ENCODE data around the gene ALDH2.
A peak's percentile ranks its signal among the peaks of the same experiment; 100 is the strongest.
"Not testable (repeated sequence)": the region's sequence is repeated elsewhere in the genome, so short reads cannot be mapped to it uniquely, and the experiment has no call there.

The ALDH2 gene

GRCh38 chr12:111792155-111792855, 25.6 kb downstream of the ALDH2 start:
- DNase-seq = no peak

- DNase-seq = no peak
These were observed 26.1 kb downstream of the ALDH2 start for GRCh38 chr12:111792856-111793235.

GRCh38 chr12:111798182-111798581, 31.4 kb downstream of the ALDH2 start:
- DNase-seq = no peak

- no peak for DNase-seq
These were observed 33.0 kb downstream of the ALDH2 start for GRCh38 chr12:111799758-111800157.

- DNase-seq = no peak
These were observed 36.4 kb downstream of the ALDH2 start for GRCh38 chr12:111803038-111803626.

GRCh38 chr12:111803851-111804250, 37.1 kb downstream of the ALDH2 start:
- DNase-seq = no peak

- DNase-seq = no peak
These were observed 39.6 kb downstream of the ALDH2 start for GRCh38 chr12:111806304-111806703.

- DNase-seq = no peak
These were observed 40.5 kb downstream of the ALDH2 start for GRCh38 chr12:111807232-111807631.

GRCh38 chr12:111812881-111813741, 46.4 kb downstream of the ALDH2 start:
- DNase-seq = peak; percentile 13

GRCh38 chr12:111816065-111816615, 49.4 kb downstream of the ALDH2 start:
- no peak for DNase-seq

- not testable (repeated sequence) for DNase-seq
These were observed 50.2 kb downstream of the ALDH2 start for GRCh38 chr12:111816898-111817297.

GRCh38 chr12:111818340-111818739, 51.6 kb downstream of the ALDH2 start:
- DNase-seq = no peak

GRCh38 chr12:111819191-111820158, 52.7 kb downstream of the ALDH2 start:
- no peak for DNase-seq

GRCh38 chr12:111820828-111821227, 54.1 kb downstream of the ALDH2 start:
- not testable (repeated sequence) for DNase-seq

- DNase-seq = no peak
These were observed 56.2 kb downstream of the ALDH2 start for GRCh38 chr12:111822886-111823285.

GRCh38 chr12:111823891-111824290, 57.2 kb downstream of the ALDH2 start:
- DNase-seq = no peak

- DNase-seq = not testable (repeated sequence)
These were observed 57.6 kb downstream of the ALDH2 start for GRCh38 chr12:111824312-111824711.

- no peak for DNase-seq
These were observed 58.8 kb downstream of the ALDH2 start for GRCh38 chr12:111825509-111825908.

- DNase-seq = no peak
These were observed 59.6 kb downstream of the ALDH2 start for GRCh38 chr12:111826316-111826715.

GRCh38 chr12:111826992-111827391, 60.3 kb downstream of the ALDH2 start:
- DNase-seq = no peak

GRCh38 chr12:111827907-111828306, 61.2 kb downstream of the ALDH2 start:
- DNase-seq = no peak

- DNase-seq = no peak
These were observed 61.7 kb downstream of the ALDH2 start for GRCh38 chr12:111828338-111828979.

Data from NCI-H524 treated with DMSO at 0.1 percent for 48 hours (cell line).